HL-60 (cell line): ENCODE results near the gene DENND4A.
"Not testable (repeated sequence)": the region's sequence is repeated elsewhere in the genome, so short reads cannot be mapped to it uniquely, and the experiment has no call there.

Source experiments
- CTCF ChIP-seq: IDR thresholded peaks from one replicate; pipeline ENCODE4 v1.5.1; 2011; ENCODE audit warnings: low read length, control low read depth, inconsistent platforms; ENCODE audit not compliant: insufficient read depth
- POLR2AphosphoS5 ChIP-seq: IDR thresholded peaks from 2 replicates; pipeline ENCODE4 v1.6.1; 2012; ENCODE audit warnings: low read depth
- REST ChIP-seq: IDR thresholded peaks from 2 replicates; pipeline ENCODE4 v1.6.1; 2012; ENCODE audit warnings: low read depth; ENCODE audit not compliant: insufficient replicate concordance

GRCh38 chr15:65778701-65779100 is 13.4 kb downstream of the DENND4A start:
- TF ChIP-seq POLR2AphosphoS5, CTCF, REST: not testable (repeated sequence)
